Measurements from ENCODE around the gene NHS. TPM values are rescaled to one million over a fixed set of nuclear protein-coding genes. Genes with fewer than 3 reads are reported as not detected.
A peak's percentile ranks its signal among the peaks of the same experiment; 100 is the strongest.

Gene NHS
- total RNA-seq, 1 donor from 2014 or later, result 8.3 TPM

- DNase-seq (ENCODE audit: extremely low spot score in 2 of 2), result no peak
- no peaks in the 10 kb centered on the region for H3K4me1 ChIP-seq
- H3K27ac ChIP-seq, result no peak overlapping the region
- intact Hi-C loops (cut with DNase I), result no loop called here
- H3K27me3 ChIP-seq, result no peaks in the 10 kb centered on the region
- no peak overlapping the region for H3K4me3 ChIP-seq
- TF ChIP-seq POLR2A (IDR thresholded peaks at IDR 0.05), result no peak
- TF ChIP-seq CTCF (IDR thresholded peaks at IDR 0.05), result no peak
- no peak for TF ChIP-seq POLR2AphosphoS5 (IDR thresholded peaks at IDR 0.05; ENCODE audit: insufficient read depth in 1 of 2, low read depth in 1 of 2)
- no peaks in the 10 kb centered on the region for H3K9me3 ChIP-seq
- H3K36me3 ChIP-seq, result no peaks in the 10 kb centered on the region
These were observed 344.7 kb downstream of the NHS start for GRCh38 chrX:17719711-17720110.

DNA sequence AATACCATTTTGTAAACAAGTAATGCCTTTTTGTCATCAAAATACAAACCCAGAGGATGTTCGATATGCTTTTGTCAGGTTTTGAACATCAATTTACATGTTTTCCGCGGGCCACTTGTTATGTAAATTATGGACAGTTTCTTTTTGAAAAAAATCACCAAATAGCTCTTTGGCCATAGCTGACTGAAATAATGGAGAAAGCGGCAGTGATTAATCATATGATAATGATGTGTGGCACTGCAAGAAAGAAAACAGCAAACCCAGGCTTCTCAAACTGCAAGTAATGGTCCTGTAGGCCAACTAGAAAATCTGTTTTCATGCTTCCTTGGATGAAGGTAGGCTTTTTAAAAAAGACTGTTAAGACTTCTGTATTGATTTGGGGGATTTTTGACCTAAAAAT lies 346.7 kb downstream of the NHS start:
- H3K27ac ChIP-seq, result no peak overlapping the region
- intact Hi-C loops (cut with DNase I), result no loop called here
- H3K4me1 ChIP-seq, result no peaks in the 10 kb centered on the region

DNA sequence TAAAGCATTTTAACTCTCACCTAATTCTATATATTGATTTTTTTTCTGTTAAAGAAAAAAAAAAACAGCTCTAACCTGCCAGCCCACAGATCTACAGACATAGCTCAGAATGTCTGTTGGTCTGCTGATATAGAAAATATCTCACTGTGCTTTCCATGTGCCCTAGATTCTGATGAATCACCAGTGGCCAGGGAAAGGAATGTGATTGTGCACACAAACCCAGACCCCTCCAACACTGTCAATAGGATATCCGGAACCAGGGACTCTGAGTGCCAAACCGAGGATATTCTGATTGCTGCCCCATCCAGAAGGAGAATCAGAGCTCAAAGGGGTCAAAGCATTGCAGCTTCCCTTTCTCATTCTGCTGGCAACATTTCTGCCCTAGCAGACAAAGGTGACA lies 350.2 kb downstream of the NHS start:
- TF ChIP-seq POLR2A (IDR thresholded peaks at IDR 0.05) (no peak), POLR2AphosphoS5 (IDR thresholded peaks at IDR 0.05; ENCODE audit: insufficient read depth in 1 of 2, low read depth in 1 of 2) (no peak), CTCF (IDR thresholded peaks at IDR 0.05) (no peak)
- no peak overlapping the region for H3K27ac ChIP-seq

More for the DNA sequence above, 346.7 kb downstream of the NHS start:
- Histone ChIP-seq H3K27me3 (no peaks in the 10 kb centered on the region), H3K9me3 (no peaks in the 10 kb centered on the region), H3K36me3 (no peaks in the 10 kb centered on the region), H3K4me3 (no peak overlapping the region)
- DNase-seq (ENCODE audit: extremely low spot score in 2 of 2), result no peak
- TF ChIP-seq POLR2AphosphoS5 (IDR thresholded peaks at IDR 0.05; ENCODE audit: insufficient read depth in 1 of 2, low read depth in 1 of 2) (no peak), CTCF (IDR thresholded peaks at IDR 0.05) (no peak), POLR2A (IDR thresholded peaks at IDR 0.05) (no peak)

GRCh38 chrX:17732138-17732783 lies 357.3 kb downstream of the NHS start:
- DNase-seq (ENCODE audit: extremely low spot score in 2 of 2), result no peak
- Histone ChIP-seq H3K36me3 (no peaks in the 10 kb centered on the region), H3K27me3 (no peaks in the 10 kb centered on the region), H3K9me3 (no peaks in the 10 kb centered on the region), H3K4me3 (no peak overlapping the region), H3K4me1 (no peaks in the 10 kb centered on the region), H3K27ac (no peak overlapping the region)
- intact Hi-C loops (cut with DNase I), result no loop called here
- TF ChIP-seq POLR2AphosphoS5 (IDR thresholded peaks at IDR 0.05; ENCODE audit: insufficient read depth in 1 of 2, low read depth in 1 of 2) (no peak), POLR2A (IDR thresholded peaks at IDR 0.05) (no peak), CTCF (IDR thresholded peaks at IDR 0.05) (no peak)

More for the DNA sequence above, 350.2 kb downstream of the NHS start:
- Histone ChIP-seq H3K9me3 (no peaks in the 10 kb centered on the region), H3K27me3 (no peaks in the 10 kb centered on the region), H3K36me3 (no peaks in the 10 kb centered on the region), H3K4me3 (no peak overlapping the region), H3K4me1 (no peaks in the 10 kb centered on the region)
- no peak for DNase-seq (ENCODE audit: extremely low spot score in 2 of 2)
- intact Hi-C loops (cut with DNase I), result no loop called here

DNA sequence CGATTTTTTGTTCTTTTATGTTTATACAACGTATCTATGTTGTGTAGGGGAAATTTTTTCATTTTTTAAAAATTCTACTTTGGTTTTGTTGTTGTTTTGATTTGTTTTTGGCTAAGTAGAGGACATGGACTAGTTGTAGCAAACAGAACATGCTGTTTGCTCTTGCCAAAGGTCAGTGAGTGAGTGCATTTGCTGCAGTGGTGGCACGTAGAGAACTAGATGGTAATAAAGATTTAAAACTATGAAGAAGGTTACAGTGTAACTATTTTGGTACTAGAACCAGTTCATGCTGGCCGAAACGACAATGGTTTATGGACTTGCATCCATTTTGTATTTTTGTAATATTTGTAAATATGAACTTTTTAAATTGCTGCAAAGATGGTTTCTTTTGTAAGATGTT lies 360.4 kb downstream of the NHS start:
- Histone ChIP-seq H3K27ac (peak overlapping the region; percentile 77), H3K36me3 (no peaks in the 10 kb centered on the region), H3K4me1 (no peaks in the 10 kb centered on the region), H3K9me3 (no peaks in the 10 kb centered on the region), H3K4me3 (no peak overlapping the region), H3K27me3 (no peaks in the 10 kb centered on the region)
- no peak for DNase-seq (ENCODE audit: extremely low spot score in 2 of 2)
- TF ChIP-seq CTCF (IDR thresholded peaks at IDR 0.05) (no peak), POLR2A (IDR thresholded peaks at IDR 0.05) (no peak), POLR2AphosphoS5 (IDR thresholded peaks at IDR 0.05; ENCODE audit: insufficient read depth in 1 of 2, low read depth in 1 of 2) (no peak)
- intact Hi-C loops (cut with DNase I), result no loop called here

Measured in vagina (tissue), 2 donors.